ENCODE data around the gene LRP8.

LRP8 gene

GRCh38 chr1:53328009-53328461, at the start of gene LRP8:
Gene LRP8 (minus strand): TSS chr1:53328070. CDS start chr1:53327912, 158 bp downstream.
- DNase-seq: peak; percentile 53

- DNase-seq: no peak
Observed at GRCh38 chr1:53377438-53377841, 49.6 kb upstream of the LRP8 start.

- no peak for DNase-seq
Observed at GRCh38 chr1:53376742-53377437, 49.0 kb upstream of the LRP8 start.

- no peak for DNase-seq
Observed at GRCh38 chr1:53376041-53376461, 48.2 kb upstream of the LRP8 start.

- no peak for DNase-seq
Observed at GRCh38 chr1:53375440-53375839, 47.6 kb upstream of the LRP8 start.

GRCh38 chr1:53373246-53373645, 45.4 kb upstream of the LRP8 start:
- DNase-seq: no peak

- no peak for DNase-seq
Observed at GRCh38 chr1:53372501-53372951, 44.7 kb upstream of the LRP8 start.

- no peak for DNase-seq
Observed at GRCh38 chr1:53371851-53372250, 44.0 kb upstream of the LRP8 start.

- DNase-seq: no peak
Observed at GRCh38 chr1:53371121-53371666, 43.3 kb upstream of the LRP8 start.

- no peak for DNase-seq
Observed at GRCh38 chr1:53370369-53370961, 42.6 kb upstream of the LRP8 start.

GRCh38 chr1:53369761-53370160, 41.9 kb upstream of the LRP8 start:
- DNase-seq: no peak

GRCh38 chr1:53369034-53369750, 41.3 kb upstream of the LRP8 start:
- DNase-seq: no peak

GRCh38 chr1:53368314-53369033, 40.6 kb upstream of the LRP8 start:
- no peak for DNase-seq

GRCh38 chr1:53367503-53368313, 39.8 kb upstream of the LRP8 start:
- no peak for DNase-seq

GRCh38 chr1:53366901-53367502, 39.1 kb upstream of the LRP8 start:
- no peak for DNase-seq

GRCh38 chr1:53365437-53366063, 37.7 kb upstream of the LRP8 start:
- no peak for DNase-seq

GRCh38 chr1:53362851-53363642, 35.2 kb upstream of the LRP8 start:
- DNase-seq: no peak

GRCh38 chr1:53362270-53362669, 34.4 kb upstream of the LRP8 start:
- no peak for DNase-seq

- DNase-seq: no peak
Observed at GRCh38 chr1:53361541-53361961, 33.7 kb upstream of the LRP8 start.

- DNase-seq: no peak
Observed at GRCh38 chr1:53359934-53360276, 32.0 kb upstream of the LRP8 start.

Measured in fibroblast of upper back skin (primary cell).